GM21381 (cell line): Measurements from ENCODE around the gene IFNGR1.
"Not testable (repeated sequence)": the region's sequence is repeated elsewhere in the genome, so short reads cannot be mapped to it uniquely, and the experiment has no call there.

Experiments
- ATAC-seq: cut with Tn5 transposase; IDR thresholded peaks from one replicate; pipeline ENCODE4 v1.9.1; 2021; ENCODE audit warnings: mild to moderate bottlenecking, moderate library complexity; ENCODE audit not compliant: unreplicated experiment

Gene IFNGR1

GRCh38 chr6:137236581-137237355 is 17.6 kb upstream of the IFNGR1 start:
- no peak for ATAC-seq

- no peak for ATAC-seq
Measured at GRCh38 chr6:137235686-137236085, 16.5 kb upstream of the IFNGR1 start.

- peak; percentile 60 for ATAC-seq
Measured at GRCh38 chr6:137233911-137234863, 15.0 kb upstream of the IFNGR1 start.

GRCh38 chr6:137231895-137232294 is 12.7 kb upstream of the IFNGR1 start:
- no peak for ATAC-seq

- ATAC-seq: no peak
Measured at GRCh38 chr6:137230956-137231555, 11.9 kb upstream of the IFNGR1 start.

GRCh38 chr6:137230547-137230946 is 11.4 kb upstream of the IFNGR1 start:
- ATAC-seq: no peak

GRCh38 chr6:137229075-137229759 is 10.0 kb upstream of the IFNGR1 start:
- no peak for ATAC-seq

- ATAC-seq: peak; percentile 42
Measured at GRCh38 chr6:137227871-137228302, 8.7 kb upstream of the IFNGR1 start.

- ATAC-seq: no peak
Measured at GRCh38 chr6:137226697-137227096, 7.5 kb upstream of the IFNGR1 start.

GRCh38 chr6:137224799-137225198 is 5.6 kb upstream of the IFNGR1 start:
- ATAC-seq: peak; percentile 53

GRCh38 chr6:137223370-137224131 is 4.4 kb upstream of the IFNGR1 start:
- ATAC-seq: no peak

- no peak for ATAC-seq
Measured at GRCh38 chr6:137222381-137222780, 3.2 kb upstream of the IFNGR1 start.

- ATAC-seq: peak; percentile 8
Measured at GRCh38 chr6:137219664-137220252, 573 bp upstream of the IFNGR1 start.

- no peak for ATAC-seq
Measured at GRCh38 chr6:137218473-137218916, 690 bp downstream of the IFNGR1 start.

- no peak for ATAC-seq
Measured at GRCh38 chr6:137217801-137218472, 1.2 kb downstream of the IFNGR1 start.

GRCh38 chr6:137216875-137217553 is 2.2 kb downstream of the IFNGR1 start:
- no peak for ATAC-seq

GRCh38 chr6:137216106-137216505 is 3.1 kb downstream of the IFNGR1 start:
- no peak for ATAC-seq

- not testable (repeated sequence) for ATAC-seq
Measured at GRCh38 chr6:137215630-137216029, 3.6 kb downstream of the IFNGR1 start.
